GM19043 (cell line): ENCODE results near the gene KLHL17.
"Not testable (repeated sequence)": the region's sequence is repeated elsewhere in the genome, so short reads cannot be mapped to it uniquely, and the experiment has no call there.

Source experiments
- ATAC-seq: cut with Tn5 transposase; IDR thresholded peaks from one replicate; pipeline ENCODE4 v1.9.1; 2021; ENCODE audit warnings: low read depth; ENCODE audit not compliant: unreplicated experiment

The KLHL17 gene

DNA sequence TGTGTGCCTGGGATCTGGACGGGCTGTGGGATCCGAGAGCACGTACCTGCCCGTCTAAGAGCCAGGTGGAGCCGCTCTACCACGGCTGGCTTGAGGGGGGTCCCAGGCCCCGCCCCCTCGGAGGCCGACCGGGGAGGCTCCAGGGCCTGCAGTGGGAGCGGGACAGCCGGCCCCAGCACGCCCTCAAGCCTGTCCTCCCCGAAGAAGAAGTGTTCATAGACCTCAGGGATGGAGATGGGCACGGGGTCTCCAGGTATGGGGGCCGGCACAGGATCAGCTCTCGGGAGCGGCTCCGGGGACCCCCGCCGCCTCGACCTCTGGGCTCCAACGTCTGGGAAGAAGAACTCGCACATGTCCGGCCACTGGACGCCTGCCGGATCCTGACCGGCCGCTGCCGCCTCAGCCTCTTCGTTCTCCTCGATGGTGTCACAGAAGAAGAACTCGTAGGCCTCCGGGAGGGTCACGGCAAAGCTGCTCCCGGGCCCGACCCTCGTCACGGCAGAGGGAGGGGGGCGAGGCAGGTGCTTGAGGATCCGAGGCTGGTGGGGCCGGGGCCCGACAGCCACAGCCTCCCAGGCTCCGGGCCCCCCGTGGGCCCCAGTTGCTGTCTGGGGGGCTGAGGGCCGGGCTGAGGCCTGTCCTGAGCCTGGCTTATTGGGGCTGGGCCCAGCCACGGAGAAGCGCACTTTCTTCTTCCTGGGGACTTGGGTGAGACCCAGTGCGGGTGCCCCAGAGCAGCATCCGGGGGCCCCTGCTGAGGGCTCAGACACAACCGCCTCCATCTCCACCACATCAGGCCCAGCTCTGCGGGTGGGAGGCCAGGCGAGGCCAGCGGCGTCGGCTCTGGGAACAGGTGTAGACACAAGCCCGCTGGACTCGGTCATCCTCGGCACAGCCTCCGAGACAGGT is 18.7 kb downstream of the KLHL17 start:
- no peak for ATAC-seq

DNA sequence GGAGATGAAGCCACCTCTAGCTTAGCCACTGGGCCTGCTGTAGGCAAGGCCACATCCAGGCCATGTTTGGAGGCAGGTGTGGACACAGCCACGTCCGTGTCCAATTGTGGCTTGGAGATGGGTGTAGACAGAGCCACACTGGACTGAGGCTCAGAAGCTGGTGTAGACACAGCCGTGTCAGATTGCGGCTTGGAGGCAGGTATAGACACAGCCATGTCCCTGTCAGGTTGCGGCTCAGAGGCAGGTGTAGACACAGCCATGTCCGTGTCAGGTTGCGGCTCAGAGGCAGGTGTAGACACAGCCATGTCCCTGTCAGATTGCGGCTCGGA is 19.3 kb downstream of the KLHL17 start:
- no peak for ATAC-seq

DNA sequence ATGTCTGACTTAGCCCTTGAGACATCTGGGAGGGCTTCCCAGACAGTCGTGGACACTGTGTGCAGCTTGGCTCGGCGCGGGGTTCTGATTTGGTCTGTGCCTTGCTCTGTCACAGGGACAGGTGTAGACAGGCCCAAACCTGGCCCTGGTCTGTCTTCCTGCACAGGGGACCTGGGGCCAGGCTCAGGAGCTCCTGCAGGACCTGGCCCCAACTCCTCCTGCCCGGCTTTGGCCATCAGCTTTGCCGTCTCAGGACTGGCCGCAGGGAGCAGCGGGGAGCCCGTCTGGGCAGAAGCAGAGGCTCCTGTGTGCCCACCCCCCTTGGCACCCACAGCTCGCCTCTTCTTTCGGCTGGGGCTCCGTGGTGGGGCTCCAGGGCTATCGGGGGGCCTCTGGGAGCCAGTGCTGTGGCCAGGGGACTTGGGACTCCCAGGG is 19.8 kb downstream of the KLHL17 start:
- ATAC-seq = no peak

DNA sequence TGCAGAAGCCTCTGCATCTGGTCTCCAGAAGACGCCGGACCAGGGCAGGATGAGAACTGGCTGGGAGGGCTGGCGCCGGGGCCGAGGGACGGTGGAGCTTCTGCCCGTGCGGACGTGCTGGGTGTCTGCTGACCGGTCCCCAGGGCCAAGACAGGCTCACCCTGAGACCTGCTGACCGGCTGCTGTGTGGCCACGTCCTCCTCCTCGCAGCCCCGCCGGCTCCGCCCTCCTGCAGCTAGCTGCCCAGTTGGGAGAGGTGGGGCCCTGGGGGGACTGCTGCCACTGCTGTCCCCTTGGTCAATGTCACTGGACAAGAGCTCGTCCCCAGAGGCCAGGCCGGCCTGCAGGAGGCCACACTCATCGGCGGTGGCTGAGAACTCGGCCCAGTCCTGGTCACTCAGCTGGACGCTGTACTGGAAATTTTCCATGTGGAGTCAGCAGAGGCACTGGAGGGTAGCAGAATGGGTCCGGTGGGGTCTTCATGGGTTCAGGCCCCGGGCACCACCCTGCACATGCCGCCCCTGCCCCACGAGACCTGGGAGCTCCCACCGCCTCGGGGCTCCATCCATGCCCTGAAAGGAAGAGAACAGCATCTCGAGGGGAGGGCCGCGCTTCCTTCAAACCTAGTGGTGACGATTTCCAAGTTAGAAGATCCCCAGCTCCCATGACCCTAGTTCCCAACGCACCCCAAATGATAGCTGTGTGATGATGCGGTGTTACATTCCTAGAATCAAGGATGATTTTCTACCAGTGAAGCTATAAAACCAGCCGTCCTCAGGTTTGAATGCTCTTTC is 20.4 kb downstream of the KLHL17 start:
- ATAC-seq = no peak

DNA sequence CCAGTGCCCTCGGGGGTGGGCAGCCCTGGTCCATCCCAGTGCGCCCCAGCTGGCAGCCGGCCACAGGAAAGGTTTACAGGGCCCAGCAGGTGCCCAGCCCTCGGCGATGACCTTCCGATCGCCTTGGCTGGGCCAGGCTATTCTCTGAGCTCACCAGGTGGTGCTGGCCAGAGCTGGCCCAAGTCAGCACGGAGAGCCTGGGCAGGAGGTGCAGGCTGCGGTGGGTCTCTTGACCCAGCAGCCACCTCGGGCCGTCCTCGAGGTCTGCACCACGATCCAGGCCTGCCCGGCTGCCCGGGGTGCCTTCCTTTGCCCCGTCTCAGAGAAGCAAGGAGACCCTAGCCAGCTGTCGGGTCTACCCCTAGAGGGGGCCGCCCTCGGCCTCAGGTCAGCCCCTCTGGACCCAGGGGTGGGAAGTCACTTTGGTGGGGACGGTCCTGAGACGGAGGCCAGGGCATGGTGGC is 21.1 kb downstream of the KLHL17 start:
- no peak for ATAC-seq

DNA sequence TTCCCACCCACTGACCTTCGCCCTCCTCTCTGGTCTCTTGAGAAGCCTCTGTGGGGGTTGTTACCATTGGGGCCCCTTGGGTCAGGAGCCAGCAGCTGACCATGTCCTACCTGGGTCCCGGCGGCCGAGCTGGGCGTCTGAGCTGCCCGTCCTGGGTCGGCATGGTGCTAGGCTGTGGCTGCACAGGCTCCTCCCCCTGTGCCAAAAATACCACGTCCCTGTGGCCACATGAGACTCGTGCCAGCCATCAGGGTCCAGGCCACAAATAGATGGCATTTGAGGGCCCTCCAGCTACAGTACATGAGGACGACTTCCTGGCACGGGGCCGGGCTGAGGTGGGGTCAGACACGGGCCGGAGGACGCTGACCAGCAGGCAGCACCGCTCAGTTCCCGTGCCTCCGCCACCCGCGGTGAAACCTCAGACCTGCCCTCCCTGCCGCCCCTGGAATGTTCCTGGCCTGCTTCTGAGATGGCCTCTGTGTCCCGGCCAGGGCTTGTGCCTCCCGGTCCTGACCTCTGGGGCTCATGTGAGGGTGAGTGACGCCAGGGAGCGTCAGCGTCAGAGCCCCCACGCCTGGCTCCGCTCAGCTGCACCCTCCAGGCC is 21.7 kb downstream of the KLHL17 start, which contains the start of gene PERM1:
Gene PERM1, minus strand, starts transcription at position 139 of the 604 bp plus-strand sequence. CDS start 1,064 bp downstream, outside the sequence.
- no peak for ATAC-seq

DNA sequence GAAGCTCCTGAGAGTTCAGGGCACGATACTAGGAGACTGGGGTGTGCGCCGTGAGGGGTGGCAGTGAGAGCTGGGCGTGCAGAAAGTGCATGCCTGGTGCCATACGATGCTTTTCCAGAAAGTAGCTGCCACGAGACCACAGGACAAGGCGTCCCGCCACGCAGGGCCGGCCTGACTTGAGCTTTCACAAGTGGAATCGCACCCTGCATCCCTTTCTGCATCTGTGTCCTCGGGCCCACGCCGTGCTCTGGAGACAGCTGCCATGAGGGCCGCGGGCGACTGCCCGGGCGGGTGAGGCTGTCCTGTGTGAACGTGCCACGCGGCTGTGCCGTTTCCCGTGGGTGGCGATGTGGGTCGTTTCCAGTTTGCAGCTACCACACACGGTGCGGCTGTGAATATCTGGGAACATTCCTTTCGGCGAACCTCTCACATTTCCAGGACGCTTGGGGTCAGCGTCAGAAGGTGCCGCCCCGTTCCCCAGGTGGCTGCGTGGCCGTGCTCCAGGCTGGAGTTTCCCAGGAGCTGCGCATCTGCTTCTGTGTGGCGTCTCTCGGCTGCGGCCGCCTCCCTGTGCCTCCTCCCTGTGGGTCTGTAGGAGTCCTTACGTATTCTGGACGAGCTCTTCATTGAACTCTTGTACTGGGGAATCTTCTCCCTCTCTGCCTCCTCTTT is 22.5 kb downstream of the KLHL17 start:
- ATAC-seq = no peak

DNA sequence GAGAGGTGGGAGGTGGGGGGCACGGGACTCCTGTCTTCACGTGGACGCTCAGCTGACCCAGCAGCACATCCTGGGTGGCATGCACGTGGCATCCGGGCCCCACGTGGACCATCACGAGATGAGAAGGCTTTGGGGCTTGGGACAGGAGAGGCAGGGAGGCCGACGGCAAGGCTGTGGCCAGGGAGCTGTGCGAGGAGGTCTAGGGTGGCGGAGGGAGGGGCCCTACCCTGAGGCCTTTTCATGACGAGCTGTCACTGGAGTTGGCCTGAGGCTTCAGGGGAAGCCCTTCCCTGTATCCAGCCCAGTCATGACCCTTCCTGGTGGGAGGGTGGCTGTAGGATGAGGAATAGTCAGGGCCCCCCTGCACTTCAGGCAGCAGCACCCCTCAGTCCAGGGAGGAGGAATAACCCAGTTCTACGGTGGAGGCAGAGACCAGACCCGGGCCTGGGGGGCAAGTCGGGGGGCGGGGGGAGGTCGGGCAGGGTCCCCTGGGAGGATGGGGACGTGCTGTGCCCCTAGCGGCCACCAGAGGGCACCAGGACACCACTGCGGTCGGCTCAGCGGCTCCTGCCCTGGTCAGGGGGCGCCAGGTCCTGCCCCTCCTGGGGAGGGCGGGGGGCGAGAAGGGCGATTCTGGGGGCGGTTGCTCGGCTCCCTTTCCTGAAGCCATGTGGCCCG is 23.6 kb downstream of the KLHL17 start:
- peak; percentile 51 for ATAC-seq

DNA sequence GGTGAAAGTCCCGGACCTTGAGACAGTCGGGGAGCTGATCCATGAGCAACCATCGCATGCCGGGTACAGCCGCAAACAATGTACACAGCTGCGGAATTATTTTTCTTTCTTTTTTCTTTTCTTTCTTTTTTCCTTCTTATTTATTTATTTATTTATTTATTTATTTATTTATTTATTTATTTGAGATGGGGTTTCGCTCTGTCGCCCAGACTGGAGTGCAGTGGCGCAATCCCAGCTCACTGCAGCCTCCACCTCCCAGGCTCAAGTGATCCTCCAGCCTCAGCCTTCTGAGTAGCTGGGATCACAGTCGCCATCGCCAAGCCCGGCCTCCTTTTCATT is 24.1 kb downstream of the KLHL17 start:
- no peak for ATAC-seq

DNA sequence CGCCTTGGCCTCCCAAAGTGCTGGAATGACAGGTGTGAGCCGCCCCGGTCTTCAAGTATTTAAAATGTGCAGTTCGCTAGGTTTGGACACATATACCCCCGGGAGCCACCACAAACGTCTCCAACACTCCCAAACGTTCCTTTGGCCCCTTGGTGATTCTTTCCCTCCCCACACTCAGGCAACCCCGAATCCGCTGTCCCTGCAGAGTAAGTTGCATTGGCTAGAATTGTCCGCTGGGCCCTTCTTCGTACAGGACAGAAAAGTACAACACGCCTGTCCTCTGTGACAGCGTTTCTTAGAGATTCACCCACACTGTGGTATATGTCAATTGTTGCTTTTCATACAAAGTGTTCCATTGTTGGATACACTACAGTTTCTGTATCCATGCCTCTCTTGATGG is 24.7 kb downstream of the KLHL17 start:
- ATAC-seq = no peak

DNA sequence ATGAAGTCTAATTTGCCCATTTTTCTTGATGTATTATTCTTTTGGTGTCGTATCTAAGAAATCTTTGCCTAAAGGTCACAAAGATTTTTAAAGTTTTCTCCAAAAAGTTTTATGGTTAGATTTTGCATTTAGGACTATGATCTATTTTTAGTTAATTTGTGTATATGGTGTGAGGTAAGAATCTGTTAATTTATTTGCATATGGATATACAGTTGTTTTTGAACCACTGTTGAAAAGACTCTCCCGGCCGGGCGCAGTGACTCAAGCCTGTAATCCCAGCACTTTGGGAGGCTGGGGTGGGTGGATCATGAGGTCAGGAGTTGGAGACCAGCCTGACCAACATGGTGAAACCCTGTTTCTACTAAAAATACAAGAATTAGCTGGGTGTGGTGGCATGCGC is 27.7 kb downstream of the KLHL17 start:
- not testable (repeated sequence) for ATAC-seq

DNA sequence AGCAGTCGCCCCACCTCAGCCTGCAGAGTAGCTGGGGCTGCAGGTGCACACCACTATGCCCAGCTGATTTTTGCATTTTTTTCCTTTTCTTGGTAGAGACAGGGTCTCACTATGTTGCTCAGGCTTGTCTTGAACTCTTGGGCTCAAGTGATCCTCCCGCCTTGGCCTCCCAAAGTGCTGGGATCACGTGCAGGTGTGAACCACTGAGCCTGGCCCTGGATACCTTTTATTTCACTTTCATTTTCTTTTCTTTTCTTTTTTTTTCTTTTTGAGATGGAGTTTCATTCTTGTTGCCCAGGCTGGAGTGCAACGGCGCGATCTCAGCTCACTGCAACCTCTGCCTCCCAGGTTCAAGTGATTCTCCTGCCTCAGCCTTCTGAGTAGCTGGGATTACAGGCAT is 30.9 kb downstream of the KLHL17 start:
- ATAC-seq = not testable (repeated sequence)

DNA sequence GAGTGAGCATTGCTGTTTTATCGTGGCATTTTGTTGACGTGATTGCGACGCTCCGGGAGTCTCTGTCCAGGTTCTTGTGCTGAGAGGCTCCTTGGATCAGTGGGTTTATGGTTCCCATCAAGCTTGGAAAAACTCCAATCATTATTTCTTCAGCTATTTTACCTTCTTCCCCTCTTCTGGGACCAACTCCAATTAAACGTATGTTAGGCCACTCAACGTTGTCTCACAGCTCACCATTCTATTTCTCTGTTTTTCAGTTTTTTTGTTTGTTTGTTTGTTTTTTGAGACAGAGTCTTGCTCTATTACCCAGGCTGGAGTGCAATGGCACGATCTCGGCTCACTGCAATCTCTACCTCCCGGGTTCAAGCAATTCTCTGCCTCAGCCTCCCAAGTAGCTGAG is 31.5 kb downstream of the KLHL17 start:
- ATAC-seq = no peak

DNA sequence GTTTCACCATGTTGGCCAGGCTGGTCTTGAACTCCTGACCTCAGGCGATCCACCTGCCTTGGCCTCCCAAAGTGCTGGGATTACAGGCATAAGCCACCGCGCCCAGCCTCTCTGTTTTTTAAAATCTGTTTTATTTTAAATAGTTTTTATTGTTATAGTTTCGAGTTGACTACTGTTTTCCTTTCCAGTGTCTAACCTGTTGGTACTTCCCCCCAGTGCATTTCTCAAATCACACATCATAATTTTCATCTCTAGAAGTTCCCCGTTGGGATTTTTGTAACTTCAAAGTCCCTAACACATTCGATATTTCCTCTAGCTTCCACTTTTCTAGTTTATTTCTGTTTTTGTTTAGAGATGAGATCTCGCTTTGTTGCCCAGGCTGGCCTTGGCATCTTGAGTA is 32.0 kb downstream of the KLHL17 start:
- no peak for ATAC-seq

DNA sequence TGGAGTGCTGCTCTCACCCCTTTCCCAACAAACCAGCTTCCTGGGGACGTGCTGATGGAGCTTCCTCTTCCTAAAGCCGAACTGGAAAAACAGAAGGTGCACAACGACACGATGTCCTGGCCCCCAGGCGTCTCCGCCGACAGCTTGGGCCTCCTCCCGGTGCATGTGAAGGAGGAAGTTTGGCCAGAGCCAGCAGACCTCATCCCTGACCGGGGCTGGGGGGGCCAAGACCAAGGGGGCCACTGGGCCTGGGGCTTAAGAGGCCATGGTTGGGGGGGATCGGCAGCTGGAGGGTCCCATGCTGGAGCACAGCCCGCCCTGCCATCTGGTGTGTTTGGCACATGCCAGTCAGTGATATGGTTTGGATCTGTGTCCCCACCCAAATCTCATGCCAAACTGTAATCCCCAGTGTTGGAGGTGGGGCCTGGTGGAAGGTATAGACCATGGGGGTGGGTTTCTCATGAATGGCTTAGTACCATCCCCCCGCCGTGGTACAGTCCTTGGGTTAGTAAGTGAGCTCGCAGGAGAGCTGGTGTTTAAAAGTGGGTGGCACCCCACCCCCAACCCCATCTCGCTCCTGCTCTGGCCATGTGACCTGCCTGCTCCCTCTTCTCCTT is 33.1 kb downstream of the KLHL17 start:
- ATAC-seq = no peak

DNA sequence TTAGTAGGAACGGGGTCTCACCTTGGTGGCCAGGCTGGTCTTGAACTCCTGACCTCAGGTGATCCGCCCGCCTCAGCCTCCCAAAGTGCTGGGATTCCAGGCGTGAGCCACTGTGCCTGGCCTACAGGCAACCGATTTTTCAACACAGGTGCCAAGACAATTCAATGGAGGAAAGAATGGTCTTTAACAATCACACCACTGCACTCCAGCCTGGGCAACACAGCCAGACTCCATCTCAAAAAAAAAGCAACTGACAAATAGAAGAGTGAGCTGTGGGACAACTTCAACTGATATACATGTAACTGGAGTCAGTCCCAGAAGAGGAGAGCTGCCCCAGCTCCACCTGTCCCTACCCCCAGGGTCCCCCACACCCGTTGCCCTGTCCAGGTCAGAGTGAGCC is 34.2 kb downstream of the KLHL17 start:
- not testable (repeated sequence) for ATAC-seq

DNA sequence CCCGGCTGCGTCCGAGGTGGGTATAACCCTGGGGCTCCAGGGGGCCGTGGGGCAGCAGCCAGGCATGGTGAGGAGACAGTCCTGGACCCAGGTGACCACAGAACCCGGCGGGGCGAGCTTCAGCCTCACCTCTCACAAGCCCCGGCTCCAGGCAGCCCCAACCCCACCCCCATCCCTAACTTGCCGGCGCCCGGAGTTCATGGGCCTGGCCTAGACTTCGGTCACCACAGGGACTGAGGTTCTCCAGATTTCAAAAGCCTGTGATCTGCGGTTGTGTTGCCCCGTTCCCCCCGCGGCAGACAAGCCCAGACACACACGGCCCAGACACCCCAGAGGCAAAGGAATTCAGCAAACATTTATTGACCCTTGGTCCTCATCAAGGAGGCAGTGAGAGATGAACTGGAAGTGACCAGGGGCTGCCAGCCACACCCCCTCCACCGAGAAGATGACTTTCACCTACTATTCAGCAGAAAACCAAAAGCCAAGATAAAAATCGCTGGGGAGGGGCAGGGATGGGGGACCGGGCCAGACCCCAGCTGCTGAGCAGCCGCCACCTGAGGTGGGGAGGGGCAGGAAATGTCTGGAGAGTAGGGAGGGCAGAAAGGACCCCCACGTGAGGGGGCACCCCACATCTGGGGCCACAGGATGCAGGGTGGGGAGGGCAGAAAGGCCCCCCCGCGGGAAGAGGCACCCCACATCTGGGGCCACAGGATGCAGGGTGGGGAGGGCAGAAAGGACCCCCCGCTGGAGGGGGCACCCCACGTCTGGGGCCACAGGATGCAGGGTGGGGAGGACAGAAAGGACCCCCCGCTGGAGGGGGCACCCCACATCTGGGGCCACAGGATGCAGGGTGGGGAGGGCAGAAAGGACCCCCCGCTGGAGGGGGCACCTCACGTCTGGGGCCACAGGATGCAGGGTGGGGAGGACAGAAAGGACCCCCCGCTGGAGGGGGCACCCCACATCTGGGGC is 35.6 kb downstream of the KLHL17 start:
- no peak for ATAC-seq

DNA sequence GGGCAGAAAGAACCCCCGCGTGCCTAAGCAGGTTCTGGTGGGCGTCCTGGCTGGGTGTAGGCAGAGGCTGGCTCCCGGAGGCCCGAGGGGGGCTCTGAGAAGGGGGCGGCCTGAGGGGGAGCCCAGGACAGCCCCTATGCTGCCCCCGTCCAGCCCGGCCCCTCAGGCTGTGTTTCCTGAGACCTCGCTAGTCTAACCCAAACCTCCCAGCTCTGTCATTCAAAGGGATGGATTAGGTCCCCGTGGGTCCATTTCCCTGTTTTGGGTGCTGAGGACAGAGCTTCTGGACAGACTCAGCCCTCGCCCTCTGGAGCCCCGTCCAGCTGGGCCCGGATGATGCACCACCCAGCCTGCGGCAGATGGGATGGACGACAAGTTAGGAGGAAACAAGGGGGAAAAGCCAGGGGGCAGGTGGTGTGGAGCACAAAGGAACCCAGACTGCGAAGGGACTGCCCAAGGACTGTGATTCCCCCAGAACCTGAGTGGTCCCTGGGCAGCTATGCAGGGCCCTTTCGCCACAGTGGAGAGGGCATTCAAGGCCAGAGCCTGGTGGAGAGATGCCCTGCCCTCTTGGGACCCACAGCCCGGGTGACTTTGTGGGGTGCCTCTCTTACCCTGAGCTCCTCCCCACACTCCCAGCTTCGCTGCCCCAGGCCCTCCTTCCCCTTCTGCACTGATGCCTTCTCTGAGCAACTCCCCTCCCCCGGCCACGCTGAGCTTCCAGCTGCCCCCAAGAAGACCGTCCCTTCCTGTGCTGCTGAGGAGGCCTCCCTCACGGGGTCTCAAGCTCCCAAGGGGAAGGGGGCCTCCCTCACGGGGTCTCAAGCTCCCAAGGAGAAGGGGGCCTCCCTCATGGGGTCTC is 36.7 kb downstream of the KLHL17 start:
- no peak for ATAC-seq
